IPS DF 6.9 (cell line): Measurements from ENCODE around the gene B4GALT4.

Source experiments
- DNase-seq: peaks from one replicate; pipeline ENCODE4 v3.0.0-alpha.2; 2013; ENCODE audit warnings: low read depth, low spot score
- H3K27ac ChIP-seq: one replicate; pipeline ENCODE4 v1.5.1; 2013; ENCODE audit warnings: low read length, control low read depth
- H3K27me3 ChIP-seq: 2 replicates; pipeline ENCODE4 v1.6.1; 2013; ENCODE audit warnings: mild to moderate bottlenecking, low read length; ENCODE audit not compliant: control insufficient read depth, insufficient read depth
- H3K36me3 ChIP-seq: 2 replicates; pipeline ENCODE4 v1.6.1; 2013; ENCODE audit warnings: low read length; ENCODE audit not compliant: control insufficient read depth, insufficient read depth
- H3K4me1 ChIP-seq: 2 replicates; pipeline ENCODE4 v1.6.1; 2013; ENCODE audit warnings: low read length; ENCODE audit not compliant: control insufficient read depth, insufficient read depth
- H3K4me3 ChIP-seq: 2 replicates; pipeline ENCODE4 v1.5.1; 2013; ENCODE audit warnings: mild to moderate bottlenecking, low read length
- H3K9me3 ChIP-seq: 2 replicates; pipeline ENCODE4 v1.6.1; 2013; ENCODE audit warnings: low read length, inconsistent platforms; ENCODE audit not compliant: control insufficient read depth, insufficient read depth
- WGBS: extraction: QIAGEN DNeasy Blood & Tissue Kit; methylation state at CpG from one replicate; pipeline ENCODE4 v1.1.7; 2013; ENCODE audit warnings: mixed read lengths, missing lambda C conversion rate; ENCODE audit not compliant: insufficient read length, insufficient coverage; 5-methylcytosine and 5-hydroxymethylcytosine counted together

The B4GALT4 gene

DNA sequence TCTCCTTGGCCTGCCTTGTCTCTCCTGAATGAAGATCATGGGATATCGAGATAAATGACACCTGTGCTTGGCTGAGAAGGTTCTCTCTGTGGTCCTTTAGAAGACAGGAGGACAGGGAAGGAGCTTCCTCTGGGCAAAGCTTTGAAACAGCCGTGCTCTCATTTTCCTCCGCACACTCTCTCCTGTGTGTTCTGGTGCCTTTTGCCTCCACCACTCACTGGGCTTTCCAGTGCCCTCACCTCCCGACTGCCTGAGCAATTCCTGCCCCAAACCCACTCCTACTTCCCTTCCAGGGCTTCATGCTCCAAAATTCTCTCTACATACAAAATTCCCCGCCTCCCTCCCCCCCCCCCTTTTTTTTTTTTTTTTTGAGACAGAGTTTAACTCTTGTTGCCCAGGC is 35.0 kb downstream of the B4GALT4 start:
- Histone ChIP-seq H3K4me1 (no peaks in the 10 kb centered on the region), H3K27ac (no peak overlapping the region), H3K4me3 (no peak overlapping the region), H3K36me3 (0 out of 2 replicates have a peak, but pooled peaks cover 2% of the 10 kb centered on the region), H3K27me3 (no peaks in the 10 kb centered on the region), H3K9me3 (no peaks in the 10 kb centered on the region)
- no CpG with 5 or more reads among the region's 5 CpGs for WGBS
- no peak for DNase-seq

DNA sequence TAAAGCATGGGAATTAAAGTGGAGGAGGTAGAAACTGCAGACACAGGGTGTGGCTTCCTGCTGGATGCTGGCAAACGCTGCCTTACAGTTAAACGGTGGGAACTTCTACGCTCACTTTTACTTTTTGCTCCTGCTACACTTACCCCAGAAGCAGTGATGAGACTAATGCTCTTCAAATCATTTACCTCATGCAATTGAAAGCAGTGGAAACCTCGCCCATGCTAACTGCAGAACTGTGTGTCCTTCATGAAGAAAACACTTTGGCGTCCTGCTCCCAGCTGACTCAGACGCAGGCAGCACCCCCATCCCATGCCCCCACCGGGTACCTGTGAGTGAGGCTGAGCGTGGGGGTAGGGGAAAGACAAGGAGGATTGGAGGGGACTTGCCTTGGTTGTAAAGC is 35.5 kb downstream of the B4GALT4 start:
- H3K27ac ChIP-seq, result no peak overlapping the region
- no peak for DNase-seq
- H3K4me3 ChIP-seq, result no peak overlapping the region
- no peaks in the 10 kb centered on the region for H3K9me3 ChIP-seq
- no CpG with 5 or more reads among the region's 8 CpGs for WGBS
- no peaks in the 10 kb centered on the region for H3K4me1 ChIP-seq
- 0 out of 2 replicates have a peak, but pooled peaks cover 2% of the 10 kb centered on the region for H3K36me3 ChIP-seq
- no peaks in the 10 kb centered on the region for H3K27me3 ChIP-seq

DNA sequence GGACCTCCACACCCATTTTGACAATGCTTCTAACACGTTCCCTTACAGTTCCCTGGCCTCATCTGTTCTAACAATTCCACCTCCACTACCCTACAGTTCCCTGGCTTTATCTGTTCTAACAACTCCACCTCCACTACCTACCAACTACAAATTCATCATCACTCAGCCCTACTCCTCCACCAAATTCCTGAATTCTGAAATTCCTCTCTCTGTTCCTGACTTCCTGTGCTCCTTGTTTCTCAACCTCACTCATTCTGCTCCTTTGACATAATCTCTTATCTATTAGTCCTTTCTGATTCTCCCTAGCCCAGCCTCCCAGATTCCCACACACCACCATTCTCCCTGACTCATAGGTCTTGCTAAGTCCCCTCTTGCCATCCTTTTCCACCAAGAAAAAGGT is 44.8 kb downstream of the B4GALT4 start:
- Histone ChIP-seq H3K27ac (no peak overlapping the region), H3K27me3 (no peaks in the 10 kb centered on the region), H3K4me3 (no peak overlapping the region), H3K36me3 (no peaks in the 10 kb centered on the region), H3K4me1 (no peaks in the 10 kb centered on the region; the same call in 1 of the 2 replicates), H3K9me3 (no peaks in the 10 kb centered on the region)
- DNase-seq, result no peak
- no CpG with 5 or more reads among the region's 1 CpG for WGBS

DNA sequence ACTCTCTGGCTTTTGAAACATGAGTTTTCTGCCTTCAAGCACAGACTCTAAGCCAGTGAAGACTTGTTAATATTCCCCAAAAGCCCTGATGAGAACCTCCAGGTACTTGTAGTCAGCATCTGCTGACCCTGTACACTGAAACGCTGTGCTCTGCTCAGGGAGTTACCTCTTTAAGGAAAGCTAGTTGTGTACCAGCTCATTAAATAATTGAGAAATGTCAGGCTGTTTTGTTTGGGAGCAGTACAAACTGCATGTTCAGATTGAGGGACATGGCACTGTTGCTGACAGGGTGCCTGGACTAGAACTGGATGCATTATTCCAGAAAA is 45.6 kb downstream of the B4GALT4 start:
- Histone ChIP-seq H3K4me3 (no peak overlapping the region), H3K36me3 (no peaks in the 10 kb centered on the region), H3K4me1 (no peaks in the 10 kb centered on the region; the same call in 1 of the 2 replicates), H3K9me3 (no peaks in the 10 kb centered on the region), H3K27ac (no peak overlapping the region), H3K27me3 (no peaks in the 10 kb centered on the region)
- no peak for DNase-seq
- WGBS, result no CpG with 5 or more reads among the region's 1 CpG

DNA sequence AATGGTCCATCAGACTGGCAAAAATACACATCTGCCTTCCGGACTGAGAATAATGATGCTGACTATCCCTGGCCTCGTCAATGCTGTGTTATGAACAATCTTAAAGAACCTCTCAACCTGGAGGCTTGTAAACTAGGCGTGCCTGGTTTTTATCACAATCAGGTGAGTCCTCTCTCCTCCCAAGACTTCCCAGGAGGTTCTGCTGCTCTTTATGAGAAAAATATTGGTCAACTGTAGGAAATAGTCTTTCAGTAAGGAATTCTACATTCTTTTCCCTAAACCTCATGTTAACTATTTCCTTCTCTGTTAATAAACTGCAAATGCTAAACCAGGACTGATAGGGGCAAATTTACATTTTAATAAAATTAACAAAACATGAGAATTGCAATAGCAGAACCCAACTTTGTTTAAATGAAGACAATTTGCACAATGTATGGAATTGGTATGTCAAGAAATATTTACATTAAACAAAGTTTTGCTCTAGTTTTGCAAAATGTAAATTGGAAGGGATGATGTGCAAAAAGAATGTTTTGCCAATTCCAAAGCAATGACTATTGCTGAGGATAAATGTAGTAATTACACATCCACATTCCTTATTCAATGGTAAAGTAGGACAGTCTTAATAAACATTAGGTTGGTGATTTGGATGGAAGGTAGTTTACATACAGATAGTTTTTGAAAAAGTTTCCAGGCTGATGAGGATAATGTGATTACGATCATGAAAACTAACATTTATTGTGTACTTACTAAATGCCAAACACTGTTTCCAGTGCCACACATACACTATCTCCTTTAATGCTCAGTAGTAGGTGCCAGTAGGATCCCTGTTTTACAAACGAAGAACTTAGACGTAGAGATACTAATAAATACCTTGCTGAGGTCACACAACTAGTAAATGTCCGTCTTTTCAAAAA is 46.2 kb downstream of the B4GALT4 start:
- no peaks in the 10 kb centered on the region for H3K27me3 ChIP-seq
- no peaks in the 10 kb centered on the region for H3K9me3 ChIP-seq
- no CpG with 5 or more reads among the region's 7 CpGs for WGBS
- no peaks in the 10 kb centered on the region; the same call in 1 of the 2 replicates for H3K4me1 ChIP-seq
- no peak overlapping the region for H3K4me3 ChIP-seq
- no peaks in the 10 kb centered on the region for H3K36me3 ChIP-seq
- no peak for DNase-seq
- no peak overlapping the region for H3K27ac ChIP-seq

DNA sequence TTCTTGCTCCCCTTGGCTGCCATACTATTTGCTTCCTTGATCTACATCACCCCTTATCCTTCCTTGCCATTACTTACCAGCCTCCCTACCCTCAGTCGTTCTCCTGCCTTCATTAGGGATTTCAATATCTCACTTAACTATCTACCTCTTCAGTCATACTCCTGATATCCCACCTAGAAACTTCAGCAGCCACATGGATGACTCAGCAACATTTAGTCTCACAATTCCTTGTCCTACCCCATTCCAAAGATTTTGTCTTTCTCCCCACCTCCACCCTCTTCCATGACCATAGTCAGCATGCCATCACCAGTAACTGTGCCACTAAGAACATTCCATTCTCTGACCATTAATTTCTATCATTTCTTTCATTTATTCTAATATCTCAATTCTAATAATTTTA is 48.9 kb downstream of the B4GALT4 start:
- no peaks in the 10 kb centered on the region for H3K36me3 ChIP-seq
- H3K4me3 ChIP-seq, result no peak overlapping the region
- WGBS, result no CpG with 5 or more reads among the region's 1 CpG
- H3K9me3 ChIP-seq, result no peaks in the 10 kb centered on the region
- no peak overlapping the region for H3K27ac ChIP-seq
- DNase-seq, result no peak
- H3K4me1 ChIP-seq, result peaks cover 1% of the 10 kb centered on the region; the same call in 1 of the 2 replicates
- H3K27me3 ChIP-seq, result peaks cover 2% of the 10 kb centered on the region; the same call in 1 of the 2 replicates

DNA sequence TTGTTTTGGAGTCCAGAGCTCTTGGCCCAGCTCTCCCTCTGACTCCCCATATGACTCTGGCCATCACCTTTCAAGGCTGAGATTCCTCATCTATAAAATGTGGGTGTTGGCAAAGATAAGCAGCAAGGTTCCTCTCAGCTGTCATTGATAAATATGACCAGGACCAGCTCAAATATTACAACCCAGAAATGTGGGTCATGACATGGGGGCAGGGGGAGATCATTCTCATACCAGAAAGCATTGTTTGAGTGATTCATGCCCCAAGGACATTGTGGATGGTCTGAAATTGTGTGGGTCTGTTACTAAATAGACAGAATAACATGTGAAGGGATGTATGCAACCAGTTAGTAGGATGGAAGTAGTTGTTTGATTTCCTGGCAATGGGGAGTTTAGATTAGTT is 53.4 kb downstream of the B4GALT4 start:
- H3K4me1 ChIP-seq, result 0 out of 2 replicates have a peak, but pooled peaks cover 1% of the 10 kb centered on the region
- H3K27me3 ChIP-seq, result peaks cover 2% of the 10 kb centered on the region; the same call in 1 of the 2 replicates
- H3K27ac ChIP-seq, result no peak overlapping the region
- no peak for DNase-seq
- no peaks in the 10 kb centered on the region for H3K36me3 ChIP-seq
- H3K9me3 ChIP-seq, result no peaks in the 10 kb centered on the region
- H3K4me3 ChIP-seq, result no peak overlapping the region

DNA sequence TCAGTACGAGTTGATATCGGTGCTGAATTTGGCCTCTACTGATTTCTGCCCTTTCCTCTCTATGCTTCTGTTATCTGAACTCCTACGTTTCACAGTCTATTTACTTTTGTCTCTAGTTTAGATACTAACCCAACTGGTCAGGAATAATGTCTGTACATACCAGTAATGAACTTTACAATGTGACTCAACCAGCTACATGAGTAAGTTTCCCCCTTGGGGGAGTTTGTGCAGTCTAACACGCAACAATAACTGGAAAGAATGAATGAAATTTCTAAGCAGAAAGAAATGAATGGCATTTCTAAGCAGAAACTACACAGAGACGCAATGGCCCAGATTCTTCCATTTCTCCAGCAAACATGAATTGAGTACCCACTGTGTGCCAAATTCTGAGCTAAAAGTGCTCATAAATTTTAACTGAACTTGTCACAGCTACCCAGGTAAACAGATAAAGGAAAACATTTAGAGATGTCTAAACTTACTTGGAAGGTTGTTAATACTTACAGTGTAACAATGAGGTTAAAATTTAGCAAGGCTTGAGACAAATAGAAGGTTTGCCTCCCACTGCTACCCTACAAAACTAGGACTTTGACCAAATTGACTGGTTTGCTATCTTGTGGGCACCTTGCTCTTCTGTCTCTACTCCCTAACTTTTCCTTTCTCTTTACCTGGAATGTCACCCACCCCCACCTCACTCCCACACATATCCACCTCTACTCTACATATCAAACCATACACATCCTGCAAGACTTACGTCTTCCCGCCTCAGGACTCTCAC is 55.7 kb downstream of the B4GALT4 start:
- WGBS, result 100% methylated on average over 1 of the region's 7 CpGs
- no peaks in the 10 kb centered on the region for H3K9me3 ChIP-seq
- 0 out of 2 replicates have a peak, but pooled peaks cover 1% of the 10 kb centered on the region for H3K4me1 ChIP-seq
- H3K4me3 ChIP-seq, result no peak overlapping the region
- H3K36me3 ChIP-seq, result no peaks in the 10 kb centered on the region
- no peak for DNase-seq
- H3K27me3 ChIP-seq, result peaks cover 2% of the 10 kb centered on the region; the same call in 1 of the 2 replicates
- no peak overlapping the region for H3K27ac ChIP-seq

DNA sequence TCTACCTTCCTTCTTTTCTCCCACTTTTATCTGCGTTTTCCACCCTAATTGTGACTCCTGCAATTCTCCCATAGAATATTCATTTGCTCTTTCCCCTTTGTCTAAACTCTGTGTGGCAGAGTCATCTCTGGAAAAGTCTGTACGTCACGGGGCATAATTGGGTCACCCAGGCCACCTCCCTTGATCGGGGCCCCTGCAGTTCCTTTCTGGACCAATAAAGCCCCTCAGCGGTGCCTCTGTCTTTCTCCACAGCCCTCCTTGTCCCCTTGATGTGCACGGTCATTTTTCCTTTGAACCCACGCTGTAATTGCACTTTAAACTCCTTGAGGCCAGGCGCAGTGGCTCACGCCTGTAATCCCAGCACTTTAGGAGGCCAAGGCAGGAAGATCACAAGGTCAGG is 56.6 kb downstream of the B4GALT4 start:
- no peaks in the 10 kb centered on the region for H3K36me3 ChIP-seq
- no peak for DNase-seq
- no peak overlapping the region for H3K4me3 ChIP-seq
- H3K27me3 ChIP-seq, result no peaks in the 10 kb centered on the region
- WGBS, result no CpG with 5 or more reads among the region's 9 CpGs
- H3K27ac ChIP-seq, result no peak overlapping the region
- H3K4me1 ChIP-seq, result no peaks in the 10 kb centered on the region
- H3K9me3 ChIP-seq, result no peaks in the 10 kb centered on the region

DNA sequence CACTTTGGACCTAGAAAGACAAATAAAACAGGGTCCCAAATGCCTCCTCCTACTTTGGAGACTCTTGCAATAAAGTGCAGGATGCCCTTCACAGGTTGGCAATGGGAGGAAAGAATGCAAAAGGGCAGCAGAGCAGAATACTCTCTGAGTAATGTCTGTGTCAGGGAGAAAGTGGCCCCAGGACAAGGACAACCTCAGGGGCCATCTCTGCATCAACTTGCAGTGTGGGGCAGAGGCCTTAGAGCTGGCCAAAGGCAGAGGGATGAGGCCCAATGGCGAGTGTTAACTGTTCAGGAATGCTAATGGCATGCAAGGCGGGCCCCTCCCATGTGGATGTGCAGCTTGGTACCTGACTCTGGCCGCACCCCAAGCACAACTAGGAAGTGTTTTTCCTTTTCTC is 58.9 kb downstream of the B4GALT4 start:
- no peaks in the 10 kb centered on the region for H3K36me3 ChIP-seq
- H3K27ac ChIP-seq, result no peak overlapping the region

More for the DNA sequence above, 58.9 kb downstream of the B4GALT4 start:
- no CpG with 5 or more reads among the region's 3 CpGs for WGBS
- no peaks in the 10 kb centered on the region for H3K9me3 ChIP-seq
- H3K4me1 ChIP-seq, result no peaks in the 10 kb centered on the region
- no peaks in the 10 kb centered on the region for H3K27me3 ChIP-seq
- DNase-seq, result no peak
- H3K4me3 ChIP-seq, result no peak overlapping the region
